Astrocyte (in vitro differentiated cells and primary cell): ENCODE measurements around the gene GPR158. TPM values are rescaled to one million over a fixed set of nuclear protein-coding genes. Genes with fewer than 3 reads are reported as not detected.

Experiments
- DNase-seq: peaks from one replicate; pipeline ENCODE4 v3.0.0-alpha.2; 2010; ENCODE audit warnings: low read depth
- FAIRE-seq: peaks from 2 replicates; lab custom pipeline; 2011; peaks lifted over from hg19 to GRCh38; lab: Jason Lieb, UNC
- H2AFZ ChIP-seq: 2 replicates; pipeline ENCODE4 v1.6.0; 2012; ENCODE audit warnings: low read depth, low read length, inconsistent platforms
- H3K27ac ChIP-seq: 2 replicates; pipeline ENCODE4 v1.5.1; 2011; ENCODE audit warnings: low read depth, low read length, inconsistent platforms
- H3K27me3 ChIP-seq: 2 replicates; pipeline ENCODE4 v1.6.0; 2011; ENCODE audit warnings: low read length, inconsistent platforms; ENCODE audit not compliant: insufficient read depth
- H3K36me3 ChIP-seq: 2 replicates; pipeline ENCODE4 v1.5.1; 2011; ENCODE audit warnings: low read length, inconsistent platforms; ENCODE audit not compliant: insufficient read depth
- H3K4me1 ChIP-seq: 2 replicates; pipeline ENCODE4 v1.5.1; 2011; ENCODE audit warnings: low read length, inconsistent platforms; ENCODE audit not compliant: insufficient read depth
- H3K4me2 ChIP-seq: 2 replicates; pipeline ENCODE4 v1.6.0; 2012; ENCODE audit warnings: low read length, inconsistent platforms
- H3K4me3 ChIP-seq: 2 replicates; pipeline ENCODE4 v1.5.1; 2011; ENCODE audit warnings: low read depth, mild to moderate bottlenecking, low read length, inconsistent platforms; ENCODE audit not compliant: insufficient read depth
- H3K79me2 ChIP-seq: 2 replicates; pipeline ENCODE4 v1.6.0; 2012; ENCODE audit warnings: mild to moderate bottlenecking, low read length, inconsistent platforms; ENCODE audit not compliant: insufficient read depth
- H3K9ac ChIP-seq: 2 replicates; pipeline ENCODE4 v1.6.0; 2012; ENCODE audit warnings: mild to moderate bottlenecking, low read length, inconsistent platforms
- H3K9me3 ChIP-seq: 2 replicates; pipeline ENCODE4 v1.5.1; 2012; ENCODE audit warnings: low read depth, mild to moderate bottlenecking, low read length, inconsistent platforms; ENCODE audit not compliant: insufficient read depth
- H4K20me1 ChIP-seq: 2 replicates; pipeline ENCODE4 v1.6.0; 2012; ENCODE audit warnings: low read length, inconsistent platforms; ENCODE audit not compliant: insufficient read depth
- H3K27ac Mint-ChIP-seq: one replicate; pipeline ENCODE4 v1.8.0; 2021; ENCODE audit warnings: mild to moderate bottlenecking, mixed read lengths; ENCODE audit not compliant: unreplicated experiment
- H3K27me3 Mint-ChIP-seq: one replicate; pipeline ENCODE4 v1.8.0; 2021; ENCODE audit warnings: low read depth, mixed read lengths; ENCODE audit not compliant: unreplicated experiment
- H3K36me3 Mint-ChIP-seq: one replicate; pipeline ENCODE4 v1.8.0; 2021; ENCODE audit warnings: low read depth, mixed read lengths; ENCODE audit not compliant: unreplicated experiment
- H3K4me1 Mint-ChIP-seq: one replicate; pipeline ENCODE4 v1.8.0; 2021; ENCODE audit warnings: low read depth, mixed read lengths; ENCODE audit not compliant: unreplicated experiment
- H3K4me3 Mint-ChIP-seq: one replicate; pipeline ENCODE4 v1.8.0; 2021; ENCODE audit warnings: mild to moderate bottlenecking, moderate library complexity, mixed read lengths; ENCODE audit not compliant: unreplicated experiment
- H3K9me3 Mint-ChIP-seq: one replicate; pipeline ENCODE4 v1.8.0; 2021; ENCODE audit warnings: mild to moderate bottlenecking, mixed read lengths; ENCODE audit not compliant: unreplicated experiment
- CTCF ChIP-seq: IDR thresholded peaks from 2 replicates; pipeline ENCODE4 v1.5.1; 2011; ENCODE audit warnings: low read depth, mild to moderate bottlenecking, inconsistent platforms, low read length, moderate library complexity; ENCODE audit not compliant: insufficient read depth
- EZH2 ChIP-seq: IDR thresholded peaks from 2 replicates; pipeline ENCODE4 v1.6.1; 2012; ENCODE audit warnings: mild to moderate bottlenecking, low read length, inconsistent platforms; ENCODE audit not compliant: insufficient read depth
- total RNA-seq: library from RNA; stranded (reverse); gene quantifications from 2 replicates; pipeline ENCODE4 v1.2.1, GENCODE V29; 2021

GPR158 gene
- total RNA-seq, 1 donor from 2014 or later: 0.27 TPM

GRCh38 chr10:25191162-25191895, 16.5 kb downstream of the GPR158 start:
- Histone ChIP-seq H3K9me3 (no peaks in the 10 kb centered on the region), H3K79me2 (no peaks in the 10 kb centered on the region), H3K36me3 (no peaks in the 10 kb centered on the region), H4K20me1 (no peaks in the 10 kb centered on the region), H3K9ac (no peak overlapping the region), H3K4me3 (no peak overlapping the region), H3K4me2 (no peak overlapping the region), H2AFZ (no peak overlapping the region), H3K4me1 (no peaks in the 10 kb centered on the region), H3K27ac (no peak overlapping the region), H3K27me3 (no peaks in the 10 kb centered on the region)
- Mint-ChIP-seq H3K9me3 (peaks cover 4% of the 10 kb centered on the region), H3K27me3 (no peaks in the 10 kb centered on the region), H3K4me3 (no peak overlapping the region), H3K36me3 (no peaks in the 10 kb centered on the region), H3K27ac (no peak overlapping the region), H3K4me1 (peaks cover 7% of the 10 kb centered on the region)
- no peak for DNase-seq
- TF ChIP-seq CTCF (no peak), EZH2 (no peak)
- FAIRE-seq: no peak

GRCh38 chr10:25198151-25198550, 23.4 kb downstream of the GPR158 start:
- H4K20me1 ChIP-seq: no peaks in the 10 kb centered on the region
- no peaks in the 10 kb centered on the region for H3K9me3 Mint-ChIP-seq
- no peak overlapping the region for H3K4me3 Mint-ChIP-seq
- no peak for FAIRE-seq
- no peak overlapping the region for H3K4me3 ChIP-seq
- no peak for TF ChIP-seq EZH2
- TF ChIP-seq CTCF: no peak
- no peaks in the 10 kb centered on the region for H3K36me3 Mint-ChIP-seq
- no peak overlapping the region for H3K27ac Mint-ChIP-seq
- no peak overlapping the region for H2AFZ ChIP-seq
- no peaks in the 10 kb centered on the region for H3K27me3 Mint-ChIP-seq
- no peaks in the 10 kb centered on the region for H3K79me2 ChIP-seq
- no peaks in the 10 kb centered on the region for H3K4me1 ChIP-seq
- no peak overlapping the region for H3K27ac ChIP-seq
- H3K9ac ChIP-seq: no peak overlapping the region
- DNase-seq: no peak
- peaks cover 6% of the 10 kb centered on the region for H3K4me1 Mint-ChIP-seq
- H3K4me2 ChIP-seq: no peak overlapping the region
- no peaks in the 10 kb centered on the region for H3K27me3 ChIP-seq
- no peaks in the 10 kb centered on the region for H3K36me3 ChIP-seq
- H3K9me3 ChIP-seq: no peaks in the 10 kb centered on the region

- DNase-seq (no peak), FAIRE-seq (no peak)
- Histone ChIP-seq H3K4me3 (no peak overlapping the region), H4K20me1 (no peaks in the 10 kb centered on the region), H3K9me3 (no peaks in the 10 kb centered on the region), H3K36me3 (no peaks in the 10 kb centered on the region), H3K27ac (no peak overlapping the region), H3K27me3 (no peaks in the 10 kb centered on the region), H3K4me1 (no peaks in the 10 kb centered on the region), H3K9ac (no peak overlapping the region), H3K79me2 (no peaks in the 10 kb centered on the region), H2AFZ (no peak overlapping the region), H3K4me2 (no peak overlapping the region)
- Mint-ChIP-seq H3K4me1 (no peaks in the 10 kb centered on the region), H3K9me3 (no peaks in the 10 kb centered on the region), H3K36me3 (no peaks in the 10 kb centered on the region), H3K27me3 (no peaks in the 10 kb centered on the region), H3K27ac (no peak overlapping the region), H3K4me3 (no peak overlapping the region)
- TF ChIP-seq EZH2 (no peak), CTCF (no peak)
Observed at GRCh38 chr10:25206693-25207414, 32.1 kb downstream of the GPR158 start.
